ENCODE measurements around the gene FLT3. TPM values are rescaled to one million over a fixed set of nuclear protein-coding genes. Genes with fewer than 3 reads are reported as not detected.

The FLT3 gene
- total and polyA plus RNA-seq, 10 of the 15 experiments (the other 5 are each of a cell fraction or from before 2014, with no cell fraction given): 0.04 to 0.19 (median 0.11) TPM; not detected in 1

DNA sequence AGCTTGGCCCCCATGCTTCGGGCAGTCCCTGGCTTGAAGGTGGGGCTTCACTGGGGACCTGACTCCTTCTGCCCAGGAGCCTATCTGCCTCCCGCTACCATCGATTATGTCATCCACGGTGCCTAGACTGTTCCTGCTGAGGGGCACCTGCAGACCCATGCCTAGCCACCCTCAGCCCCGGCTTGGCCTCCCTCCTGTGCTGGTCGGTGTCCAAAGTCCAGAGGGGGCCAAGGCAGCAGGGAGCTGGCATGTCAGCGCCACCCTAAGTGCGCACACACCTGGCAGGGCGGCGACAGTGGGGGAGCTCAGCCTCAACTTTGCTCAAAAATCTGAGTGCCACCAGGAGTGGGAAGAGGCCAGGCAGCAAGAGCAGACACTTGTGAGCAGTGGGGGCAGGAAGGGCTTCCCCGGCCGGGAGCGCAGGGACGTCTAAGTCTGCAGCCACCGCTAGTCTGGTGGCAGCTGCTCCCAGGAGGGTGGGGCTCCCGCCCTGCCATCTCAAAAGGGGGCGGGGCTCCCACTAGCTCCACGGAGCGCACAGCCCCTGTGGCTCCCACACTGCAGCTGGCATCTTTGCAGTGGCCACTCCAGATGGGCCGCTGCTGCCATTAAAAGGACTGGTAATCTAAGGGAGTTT lies 98.4 kb downstream of the FLT3 start (continued):
- TF ChIP-seq SRF (IDR thresholded peaks at IDR 0.05; ENCODE audit: low read depth in 2 of 2, low read length in 2 of 2) (no peak), MEF2B (IDR thresholded peaks at IDR 0.05; ENCODE audit: partially characterized antibody, poor library complexity, severe bottlenecking) (no peak), CTCF (IDR thresholded peaks at IDR 0.05 in 2 of 3, conservative IDR thresholded peaks at IDR 0.05 in 1 of 3; ENCODE audit: control insufficient read depth in 2 of 3, extremely low read depth in 1 of 3, insufficient read depth in 1 of 3, low read depth in 3 of 3, low read length in 3 of 3) (no peak)

DNA sequence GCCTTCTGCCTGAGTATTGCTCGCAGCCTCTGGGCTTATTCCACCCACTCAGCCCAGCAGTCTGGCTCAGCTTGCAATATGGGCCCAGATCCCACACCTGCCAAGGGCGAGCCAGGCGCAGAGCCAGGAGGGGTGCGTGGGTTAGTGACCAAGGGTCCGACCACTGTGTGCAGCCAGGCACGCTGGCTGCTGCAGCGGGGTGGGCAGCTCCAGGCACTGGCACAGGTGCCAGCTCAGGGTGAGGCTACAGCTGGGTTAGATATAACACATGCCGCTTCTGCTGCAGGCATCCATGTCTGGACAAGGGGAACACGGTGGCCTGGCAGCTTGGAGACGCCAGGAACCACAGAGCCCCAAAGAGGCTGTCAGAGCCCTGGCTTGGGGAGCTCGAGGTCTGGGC lies 99.3 kb downstream of the FLT3 start:
- no peak for DNase-seq (ENCODE audit: low read depth, low spot score)
- Histone ChIP-seq H3K36me3 (ENCODE audit: control insufficient read depth in 2 of 2, insufficient read depth in 2 of 2, low read length in 1 of 2) (no peaks in the 10 kb centered on the region), H4K20me1 (ENCODE audit: control insufficient read depth, insufficient read depth) (no peaks in the 10 kb centered on the region), H2AFZ (ENCODE audit: control insufficient read depth, low read depth, low read length) (no peak overlapping the region), H3K79me2 (ENCODE audit: control insufficient read depth, insufficient read depth, low read length) (no peaks in the 10 kb centered on the region), H3K27me3 (replicated peaks in 1 of 2; ENCODE audit: control insufficient read depth in 2 of 2, insufficient read depth in 2 of 2, low read length in 1 of 2) (no peaks in the 10 kb centered on the region), H3K9me3 (replicated peaks; ENCODE audit: control insufficient read depth, insufficient read depth, low read length) (no peaks in the 10 kb centered on the region), H3K9ac (ENCODE audit: control insufficient read depth, insufficient read depth, low read length) (no peak overlapping the region), H3K27ac (ENCODE audit: control insufficient read depth, insufficient read depth) (no peak overlapping the region), H3K4me3 (no peak overlapping the region), H3K4me1 (ENCODE audit: control insufficient read depth, insufficient read depth, low read length) (no peaks in the 10 kb centered on the region), H3K4me2 (ENCODE audit: control insufficient read depth, insufficient read depth) (no peak overlapping the region)
- intact Hi-C loops (cut with micrococcal nuclease; ENCODE audit: unreplicated experiment) (no loop called here), in situ Hi-C loops (cut with MboI) (no loop called here)
- WGBS (ENCODE audit: insufficient coverage, insufficient replicate concordance, low lambda C conversion rate, missing lambda C conversion rate): 68% methylated on average over 11 of the region's 11 CpGs
- POLR2A ChIA-PET: interaction anchor here (1.1 kb wide), 1 partner anchor 13 kb away, joined by 3 read pairs; no protein-coding TSS in a partner anchor
- no peak for TF ChIP-seq CTCF (IDR thresholded peaks at IDR 0.05 in 2 of 3, conservative IDR thresholded peaks at IDR 0.05 in 1 of 3; ENCODE audit: control insufficient read depth in 2 of 3, extremely low read depth in 1 of 3, insufficient read depth in 1 of 3, low read depth in 3 of 3, low read length in 3 of 3)
- SMC1A ChIA-PET (ENCODE audit: uncharacterized antibody, unreplicated experiment): no interaction called here
- FAIRE-seq: no peak
- BruUV-seq (replicated peaks): no TSS peak
- CTCF ChIA-PET: no interaction called here
- ATAC-seq: no peak
- RAD21 ChIA-PET (ENCODE audit: unreplicated experiment): interaction anchor here (0.6 kb wide), 1 partner anchor 17 kb away, joined by 3 read pairs; no protein-coding TSS in a partner anchor
